B cell (primary cell): ENCODE measurements around the gene YIF1A.

Experiments
- EZH2 ChIP-seq: IDR thresholded peaks from 2 replicates; pipeline ENCODE4 v1.6.1; 2012; ENCODE audit warnings: borderline replicate concordance, low read depth, mild to moderate bottlenecking, moderate library complexity, low read length; ENCODE audit not compliant: insufficient read depth, poor library complexity, severe bottlenecking
- TF ChIP-seq, protein P1 (sequence below): fragments of 200-600 bp; IDR thresholded peaks from one replicate; pipeline ENCODE4 v1.8.0; 2022; ENCODE audit warnings: antibody characterized with exemption, mild to moderate bottlenecking

DNA sequence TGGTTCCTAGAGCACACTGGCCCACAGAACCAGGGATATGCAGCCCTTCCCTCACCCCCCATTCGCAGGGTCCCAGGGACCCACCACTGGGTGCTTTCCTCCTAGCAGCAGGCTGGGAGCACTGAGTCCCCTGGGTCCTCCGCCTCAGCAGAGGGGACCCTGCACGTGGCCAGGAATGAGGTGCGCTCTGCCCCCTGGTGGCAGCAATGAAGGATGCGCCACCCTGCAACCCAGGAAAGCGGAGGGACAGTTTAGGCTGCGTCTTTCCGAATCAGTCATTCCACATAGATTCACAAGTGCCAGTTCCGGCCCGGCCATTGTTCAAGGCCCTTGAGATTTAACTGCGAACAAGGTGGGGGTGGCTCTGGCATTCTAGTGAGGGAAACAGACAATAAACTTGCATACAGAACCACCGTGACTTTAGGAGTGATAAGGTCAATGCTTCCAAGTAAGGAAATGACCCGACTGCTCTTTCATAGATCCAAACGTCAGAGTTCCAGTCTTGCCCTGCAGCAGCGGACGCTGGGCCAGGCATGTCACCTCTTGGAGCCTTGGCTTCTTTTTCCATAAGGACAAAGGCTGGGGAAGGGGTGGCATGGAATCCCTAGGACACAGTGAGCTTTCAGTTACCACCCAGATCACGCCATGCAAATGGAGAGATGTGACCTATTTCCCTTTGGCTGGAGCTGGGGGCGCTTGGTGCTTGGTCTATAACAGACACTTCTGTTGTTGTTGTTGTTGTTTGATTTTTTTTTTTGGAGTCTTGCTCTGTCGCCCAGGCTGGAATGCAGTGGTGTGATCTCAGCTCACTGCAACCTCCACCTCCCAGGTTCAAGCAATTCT, 39.6 kb upstream of the YIF1A start:
- TF ChIP-seq, protein P1, sequence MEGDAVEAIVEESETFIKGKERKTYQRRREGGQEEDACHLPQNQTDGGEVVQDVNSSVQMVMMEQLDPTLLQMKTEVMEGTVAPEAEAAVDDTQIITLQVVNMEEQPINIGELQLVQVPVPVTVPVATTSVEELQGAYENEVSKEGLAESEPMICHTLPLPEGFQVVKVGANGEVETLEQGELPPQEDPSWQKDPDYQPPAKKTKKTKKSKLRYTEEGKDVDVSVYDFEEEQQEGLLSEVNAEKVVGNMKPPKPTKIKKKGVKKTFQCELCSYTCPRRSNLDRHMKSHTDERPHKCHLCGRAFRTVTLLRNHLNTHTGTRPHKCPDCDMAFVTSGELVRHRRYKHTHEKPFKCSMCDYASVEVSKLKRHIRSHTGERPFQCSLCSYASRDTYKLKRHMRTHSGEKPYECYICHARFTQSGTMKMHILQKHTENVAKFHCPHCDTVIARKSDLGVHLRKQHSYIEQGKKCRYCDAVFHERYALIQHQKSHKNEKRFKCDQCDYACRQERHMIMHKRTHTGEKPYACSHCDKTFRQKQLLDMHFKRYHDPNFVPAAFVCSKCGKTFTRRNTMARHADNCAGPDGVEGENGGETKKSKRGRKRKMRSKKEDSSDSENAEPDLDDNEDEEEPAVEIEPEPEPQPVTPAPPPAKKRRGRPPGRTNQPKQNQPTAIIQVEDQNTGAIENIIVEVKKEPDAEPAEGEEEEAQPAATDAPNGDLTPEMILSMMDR, result peak; percentile 93
- no peak for TF ChIP-seq EZH2
